SK-N-SH (cell line): ENCODE data around the gene SLC1A7.

ENCODE experiments used
- CTCF ChIP-seq: fragments of 200-600 bp; sonication (generic); IDR thresholded peaks from 2 replicates; pipeline ENCODE4 v1.6.1; 2017; ENCODE audit warnings: antibody characterized with exemption, mild to moderate bottlenecking, moderate library complexity
- RFX5 ChIP-seq: IDR thresholded peaks from 2 replicates; pipeline ENCODE4 v1.6.1; 2012; ENCODE audit warnings: mild to moderate bottlenecking, improper control_type of control experiment, low read length

GRCh38 chr1:53116933-53117600, 25.4 kb downstream of the SLC1A7 start:
- TF ChIP-seq RFX5 (no peak), CTCF (no peak)
